Fibroblast of lung (primary cell): ENCODE data around the gene VCAN. TPM values are rescaled to one million over a fixed set of nuclear protein-coding genes. Genes with fewer than 3 reads are reported as not detected.
A peak's percentile ranks its signal among the peaks of the same experiment; 100 is the strongest.

Source experiments
- DNase-seq, 2 donors: peaks; one replicate each; pipeline versions ENCODE4 v3.0.0 to v3.0.0-alpha.2; 2010; ENCODE audit warnings: low read depth in 2 of 2
- H2AFZ ChIP-seq: 2 replicates; pipeline ENCODE4 v1.5.1; 2012; ENCODE audit warnings: low read length, control low read depth, inconsistent platforms
- H3K27ac ChIP-seq: 2 replicates; pipeline ENCODE4 v1.5.1; 2011; ENCODE audit warnings: low read length, control low read depth; ENCODE audit not compliant: insufficient read depth
- H3K27me3 ChIP-seq: 2 replicates; pipeline ENCODE4 v1.5.1; 2011; ENCODE audit warnings: mild to moderate bottlenecking, low read length; ENCODE audit not compliant: control insufficient read depth, insufficient read depth
- H3K36me3 ChIP-seq: 2 replicates; pipeline ENCODE4 v1.5.1; 2011; ENCODE audit warnings: low read length; ENCODE audit not compliant: control insufficient read depth, insufficient read depth
- H3K4me1 ChIP-seq: 2 replicates; pipeline ENCODE4 v1.5.1; 2011; ENCODE audit warnings: low read length; ENCODE audit not compliant: control insufficient read depth, insufficient read depth; ENCODE audit errors: extremely low read depth
- H3K4me2 ChIP-seq: 2 replicates; pipeline ENCODE4 v1.5.1; 2011; ENCODE audit warnings: low read length, control low read depth; ENCODE audit not compliant: insufficient read depth; ENCODE audit errors: extremely low read depth
- H3K4me3 ChIP-seq, 4 experiments: fragments of 200-600 bp in 1 of 4; sonication (generic) in 1 of 4; replicated peaks in 1 of 4; 2 replicates each; pipeline ENCODE4 v1.5.1; 2011 to 2016; ENCODE audit warnings: low read length in 4 of 4, low read depth in 3 of 4, mild to moderate bottlenecking in 3 of 4, control low read depth in 2 of 4, inconsistent platforms in 1 of 4, mixed read lengths in 1 of 4; ENCODE audit not compliant: insufficient read depth in 1 of 4; ENCODE audit errors: control extremely low read depth in 1 of 4
- H3K79me2 ChIP-seq: 2 replicates; pipeline ENCODE4 v1.5.1; 2012; ENCODE audit warnings: mild to moderate bottlenecking, low read length, inconsistent platforms; ENCODE audit not compliant: control insufficient read depth, insufficient read depth
- H3K9ac ChIP-seq: 2 replicates; pipeline ENCODE4 v1.5.1; 2011; ENCODE audit warnings: mild to moderate bottlenecking, low read length, control low read depth; ENCODE audit not compliant: insufficient read depth
- H3K9me3 ChIP-seq: 2 replicates; pipeline ENCODE4 v1.5.1; 2012; ENCODE audit warnings: low read depth, low read length; ENCODE audit not compliant: control insufficient read depth, insufficient read depth
- H4K20me1 ChIP-seq: 2 replicates; pipeline ENCODE4 v1.5.1; 2011; ENCODE audit warnings: low read length; ENCODE audit not compliant: control insufficient read depth, insufficient read depth; ENCODE audit errors: extremely low read depth
- EZH2 ChIP-seq: IDR thresholded peaks from 2 replicates; pipeline ENCODE4 v1.5.1; 2012; ENCODE audit warnings: low read length, control low read depth, mild to moderate bottlenecking; ENCODE audit errors: missing control alignments
- polyA plus RNA-seq, 2 donors: library from polyadenylated mRNA; depleted of rRNA in 1 of 2; stranded (reverse) in 1 of 2; unstranded in 1 of 2; fragments of >200 nt; gene quantifications; 2 replicates each; pipeline ENCODE4 v1.2.1, GENCODE V29; 2011 to 2012; ENCODE audit warnings: missing spikeins in 1 of 2
- total RNA-seq: library from RNA; depleted of rRNA; stranded (reverse); fragments of >200 nt; gene quantifications from 2 replicates; pipeline ENCODE4 v1.2.1, GENCODE V29; 2014
- TF ChIP-seq, protein P1 (sequence below), 2 donors: IDR thresholded peaks in 1 of 2; conservative IDR thresholded peaks in 1 of 2; 1 replicate in 1 of 2; 2 replicates in 1 of 2; pipeline ENCODE4 v1.5.1; 2011 to 2012; ENCODE audit warnings: low read length in 2 of 2, control low read depth in 1 of 2, inconsistent platforms in 1 of 2, low read depth in 1 of 2, mild to moderate bottlenecking in 1 of 2

VCAN gene
- total and polyA plus RNA-seq, 2 donors (not counting 1 experiment from before 2014, with no cell fraction given): 51.9 to 227 TPM

DNA sequence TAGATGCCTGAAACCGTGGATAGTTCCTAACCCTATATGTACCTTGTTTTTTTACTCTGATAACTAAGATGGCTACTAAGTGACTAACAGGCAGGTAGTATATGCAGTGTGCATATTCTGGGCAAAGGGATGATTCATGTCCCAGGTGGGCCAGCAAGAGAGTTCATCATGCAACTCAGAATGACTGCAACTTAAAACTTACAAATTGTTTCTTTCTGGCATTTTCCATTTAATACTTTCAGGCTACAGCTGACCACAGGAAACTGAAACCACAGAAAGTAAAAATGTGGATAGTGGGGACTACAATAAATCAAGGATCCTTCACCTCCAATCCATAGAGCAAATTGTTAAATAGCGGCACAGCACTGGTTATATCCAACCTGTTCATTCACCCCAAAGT lies 30.7 kb upstream of the VCAN start:
- no peak for TF ChIP-seq EZH2
- TF ChIP-seq, protein P1, sequence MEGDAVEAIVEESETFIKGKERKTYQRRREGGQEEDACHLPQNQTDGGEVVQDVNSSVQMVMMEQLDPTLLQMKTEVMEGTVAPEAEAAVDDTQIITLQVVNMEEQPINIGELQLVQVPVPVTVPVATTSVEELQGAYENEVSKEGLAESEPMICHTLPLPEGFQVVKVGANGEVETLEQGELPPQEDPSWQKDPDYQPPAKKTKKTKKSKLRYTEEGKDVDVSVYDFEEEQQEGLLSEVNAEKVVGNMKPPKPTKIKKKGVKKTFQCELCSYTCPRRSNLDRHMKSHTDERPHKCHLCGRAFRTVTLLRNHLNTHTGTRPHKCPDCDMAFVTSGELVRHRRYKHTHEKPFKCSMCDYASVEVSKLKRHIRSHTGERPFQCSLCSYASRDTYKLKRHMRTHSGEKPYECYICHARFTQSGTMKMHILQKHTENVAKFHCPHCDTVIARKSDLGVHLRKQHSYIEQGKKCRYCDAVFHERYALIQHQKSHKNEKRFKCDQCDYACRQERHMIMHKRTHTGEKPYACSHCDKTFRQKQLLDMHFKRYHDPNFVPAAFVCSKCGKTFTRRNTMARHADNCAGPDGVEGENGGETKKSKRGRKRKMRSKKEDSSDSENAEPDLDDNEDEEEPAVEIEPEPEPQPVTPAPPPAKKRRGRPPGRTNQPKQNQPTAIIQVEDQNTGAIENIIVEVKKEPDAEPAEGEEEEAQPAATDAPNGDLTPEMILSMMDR (conservative IDR thresholded peaks at IDR 0.05 in 1 of 2, IDR thresholded peaks at IDR 0.05 in 1 of 2; ENCODE audit: low read depth in 1 of 2, low read length in 2 of 2): no peak
- H3K79me2 ChIP-seq: no peaks in the 10 kb centered on the region
- H3K4me1 ChIP-seq: no peaks in the 10 kb centered on the region
- no peak overlapping the region for H3K9ac ChIP-seq
- no peaks in the 10 kb centered on the region for H3K36me3 ChIP-seq
- no peak overlapping the region for H3K27ac ChIP-seq
- no peak overlapping the region for H2AFZ ChIP-seq
- H3K27me3 ChIP-seq: no peaks in the 10 kb centered on the region
- H3K9me3 ChIP-seq: no peaks in the 10 kb centered on the region
- peak in 1 of 2 donors; percentile 77 for DNase-seq
- no peaks in the 10 kb centered on the region for H4K20me1 ChIP-seq
- no peak overlapping the region for H3K4me2 ChIP-seq
- H3K4me3 ChIP-seq: no peak overlapping the region

- no peak overlapping the region for H2AFZ ChIP-seq
- no peaks in the 10 kb centered on the region for H3K4me1 ChIP-seq
- no peak overlapping the region for H3K27ac ChIP-seq
- H4K20me1 ChIP-seq: no peaks in the 10 kb centered on the region
- no peaks in the 10 kb centered on the region for H3K9me3 ChIP-seq
- DNase-seq: no peak
- H3K9ac ChIP-seq: no peak overlapping the region
- TF ChIP-seq, protein P1 (conservative IDR thresholded peaks at IDR 0.05 in 1 of 2, IDR thresholded peaks at IDR 0.05 in 1 of 2; ENCODE audit: low read depth in 1 of 2, low read length in 2 of 2): no peak
- TF ChIP-seq EZH2: no peak
- H3K4me2 ChIP-seq: no peak overlapping the region
- H3K27me3 ChIP-seq: no peaks in the 10 kb centered on the region
- no peaks in the 10 kb centered on the region for H3K36me3 ChIP-seq
- H3K79me2 ChIP-seq: no peaks in the 10 kb centered on the region
- H3K4me3 ChIP-seq: no peak overlapping the region
Measured at GRCh38 chr5:83441747-83442146, 29.8 kb upstream of the VCAN start.

- no peak overlapping the region for H3K4me3 ChIP-seq
- H3K36me3 ChIP-seq: no peaks in the 10 kb centered on the region
- H3K79me2 ChIP-seq: no peaks in the 10 kb centered on the region
- H3K9ac ChIP-seq: no peak overlapping the region
- no peak overlapping the region for H3K27ac ChIP-seq
- H3K27me3 ChIP-seq: no peaks in the 10 kb centered on the region
- TF ChIP-seq, protein P1 (conservative IDR thresholded peaks at IDR 0.05 in 1 of 2, IDR thresholded peaks at IDR 0.05 in 1 of 2; ENCODE audit: low read depth in 1 of 2, low read length in 2 of 2): no peak
- TF ChIP-seq EZH2: no peak
- H3K9me3 ChIP-seq: no peaks in the 10 kb centered on the region
- no peak overlapping the region for H3K4me2 ChIP-seq
- H3K4me1 ChIP-seq: no peaks in the 10 kb centered on the region
- no peaks in the 10 kb centered on the region for H4K20me1 ChIP-seq
- peak in 1 of 2 donors; percentile 52 for DNase-seq
- no peak overlapping the region for H2AFZ ChIP-seq
Measured at GRCh38 chr5:83443534-83443933, 28.0 kb upstream of the VCAN start.
